Thyroid gland (tissue), 4 donors: ENCODE data around the gene KCNIP1. TPM values are rescaled to one million over a fixed set of nuclear protein-coding genes. Genes with fewer than 3 reads are reported as not detected.

ENCODE experiments used
- DNase-seq, 2 donors: peaks; one replicate each; pipeline ENCODE4 v3.0.0-alpha.2; 2019
- H3K27ac ChIP-seq, 3 donors: fragments of 200-600 bp; sonication (generic); 1 replicate in 2 of 3; 2 replicates in 1 of 3; pipeline ENCODE4 v1.5.1; 2016 to 2019; ENCODE audit warnings: mild to moderate bottlenecking in 1 of 3, moderate library complexity in 1 of 3
- H3K27me3 ChIP-seq: fragments of 200-600 bp; sonication (generic); one replicate; pipeline ENCODE4 v1.5.1; 2019
- H3K36me3 ChIP-seq, 2 donors: fragments of 200-600 bp; sonication (generic); one replicate each; pipeline ENCODE4 v1.5.1; 2016 to 2019
- H3K4me1 ChIP-seq, 2 donors: fragments of 200-600 bp; sonication (generic); one replicate each; pipeline ENCODE4 v1.5.1; 2017 to 2019
- H3K4me3 ChIP-seq, 3 donors: fragments of 200-600 bp; sonication (generic); replicated peaks in 1 of 3; 1 replicate in 2 of 3; 2 replicates in 1 of 3; pipeline ENCODE4 v1.5.1; 2016; ENCODE audit warnings: mild to moderate bottlenecking in 1 of 3
- H3K9me3 ChIP-seq: fragments of 200-600 bp; sonication (generic); one replicate; pipeline ENCODE4 v1.5.1; 2017
- CTCF ChIP-seq, 6 experiments: fragments of 200-600 bp in 3 of 6; fragments of 450-650 bp in 3 of 6; sonication (generic) in 3 of 6; IDR thresholded peaks; one replicate each; pipeline ENCODE4 v1.5.1; 2016 to 2019; ENCODE audit warnings: antibody characterized with exemption in 6 of 6, mild to moderate bottlenecking in 2 of 6, inconsistent platforms in 1 of 6, moderate library complexity in 1 of 6
- POLR2A ChIP-seq, 2 donors: fragments of 450-650 bp; IDR thresholded peaks; one replicate each; pipeline ENCODE4 v1.6.1; 2017; ENCODE audit warnings: antibody characterized with exemption in 2 of 2, mild to moderate bottlenecking in 2 of 2, moderate library complexity in 1 of 2
- WGBS, 2 donors: methylation state at CpG; one replicate each; pipeline ENCODE4 v1.1.5; 2017; 5-methylcytosine and 5-hydroxymethylcytosine counted together
- intact Hi-C: fragments of 100-400 bp; cut with DNase I; formaldehyde crosslinking; loops from one replicate; pipeline ENCODE4 v1.15.1; 2023
- total RNA-seq, 4 donors: library from RNA; depleted of rRNA; stranded (reverse); fragments of >200 nt; gene quantifications; one replicate each; pipeline ENCODE4 v1.2.3, GENCODE V29; 2016

Gene KCNIP1
- total RNA-seq, 4 donors from 2014 or later = 0.54 to 1.7 TPM; not detected in 2

DNA sequence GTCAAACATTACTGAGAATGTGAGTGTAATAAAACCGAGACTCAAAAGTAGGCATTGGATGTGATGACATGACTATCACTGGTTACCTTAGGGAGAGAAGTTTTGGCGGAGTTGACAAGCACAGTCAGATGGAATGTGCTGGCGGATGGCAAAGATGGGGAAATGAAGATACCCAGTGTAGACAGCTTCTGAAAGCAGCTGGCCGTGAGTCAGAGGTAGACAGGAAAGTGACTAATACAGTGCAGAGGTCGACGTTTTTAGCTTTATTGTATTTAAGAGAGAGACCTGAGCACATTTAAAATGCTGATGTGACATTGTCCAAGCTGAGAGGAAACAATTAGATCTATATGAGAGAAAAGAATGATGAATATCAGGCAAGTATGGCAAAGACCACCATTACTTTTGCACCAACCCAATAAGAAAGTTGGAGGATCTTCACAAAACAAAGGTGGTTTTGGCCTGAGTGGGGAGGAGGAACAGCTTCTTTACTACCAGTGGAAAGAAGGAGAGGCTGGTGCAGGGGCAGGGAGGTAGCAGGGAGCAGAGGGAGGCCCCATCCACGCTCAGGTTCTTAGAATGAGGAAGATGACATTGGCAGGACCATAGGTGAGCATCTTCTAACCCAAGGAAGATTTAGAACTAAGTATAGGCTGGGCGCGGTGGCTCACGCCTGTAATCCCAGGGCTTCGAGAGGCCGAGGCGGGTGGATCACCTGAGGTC lies 36.7 kb upstream of the KCNIP1 start:
- Histone ChIP-seq H3K27me3 (no peaks in the 10 kb centered on the region), H3K27ac (no peak overlapping the region), H3K4me3 (no peak overlapping the region), H3K9me3 (no peaks in the 10 kb centered on the region), H3K36me3 (no peaks in the 10 kb centered on the region), H3K4me1 (no peaks in the 10 kb centered on the region)
- 83 to 85% methylated on average over 13 of the region's 13 CpGs for WGBS, 2 donors
- TF ChIP-seq CTCF (IDR thresholded peaks at IDR 0.05) = no peak
- DNase-seq = peak in 1 of 2 donors; percentile 2
- intact Hi-C loops = no loop called here

DNA sequence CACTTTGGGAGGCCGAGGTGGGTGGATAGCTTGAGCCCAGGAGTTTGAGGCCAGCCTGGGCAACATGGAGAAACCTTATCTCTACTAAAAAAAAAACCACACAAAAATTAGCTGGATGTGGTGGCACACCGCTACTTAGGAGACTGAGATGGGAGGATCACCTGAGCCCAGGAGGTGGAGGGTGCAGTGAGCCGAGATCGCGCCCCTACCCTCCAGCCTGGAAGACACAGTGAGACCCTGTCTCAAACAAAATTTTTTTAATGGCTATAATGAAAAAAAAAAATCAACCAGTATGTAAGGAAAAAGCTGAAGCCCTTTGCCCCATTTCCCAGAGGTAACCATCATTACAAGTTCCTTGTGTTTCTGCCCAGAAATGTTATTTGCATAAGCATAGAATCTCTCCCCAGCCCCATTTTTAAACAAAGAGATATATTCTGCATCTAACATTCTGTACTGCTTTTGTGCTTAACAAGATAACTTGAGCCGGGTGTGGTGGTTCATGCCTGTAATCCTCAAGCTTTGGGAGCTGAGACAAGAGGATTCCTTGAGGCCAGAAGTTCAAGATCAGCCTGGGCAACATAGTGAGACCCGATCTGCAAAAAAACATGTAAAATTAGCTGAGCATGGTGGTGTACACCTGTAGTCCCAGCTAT lies 35.1 kb upstream of the KCNIP1 start:
- H3K4me3 ChIP-seq = no peak overlapping the region
- no peaks in the 10 kb centered on the region for H3K4me1 ChIP-seq
- no peaks in the 10 kb centered on the region for H3K36me3 ChIP-seq
- DNase-seq = no peak
- no peak overlapping the region for H3K27ac ChIP-seq
- no peaks in the 10 kb centered on the region for H3K27me3 ChIP-seq
- TF ChIP-seq CTCF (IDR thresholded peaks at IDR 0.05) = no peak
- TF ChIP-seq POLR2A (IDR thresholded peaks at IDR 0.05) = no peak
- 92 to 94% methylated on average over 7 of the region's 7 CpGs for WGBS, 2 donors
- H3K9me3 ChIP-seq = no peaks in the 10 kb centered on the region
- intact Hi-C loops = no loop called here

DNA sequence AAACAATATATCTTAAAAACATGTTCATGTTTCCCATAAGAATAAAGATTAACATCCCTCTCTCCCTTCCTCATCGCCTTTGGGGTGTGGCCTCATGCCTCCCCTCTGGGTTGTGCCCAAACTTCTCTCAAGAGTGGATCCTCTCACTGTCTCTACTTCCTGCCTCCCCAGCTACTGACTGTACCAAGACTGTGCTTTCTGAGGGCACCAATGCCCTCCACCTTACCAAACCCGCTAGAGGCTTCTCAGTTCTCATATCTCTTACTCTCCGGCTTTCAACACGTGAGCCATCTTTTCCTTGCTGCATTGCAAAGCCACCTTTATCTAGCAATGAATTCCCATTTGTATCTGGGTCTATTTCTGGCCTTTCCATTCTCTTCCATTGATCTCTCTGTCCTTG lies 34.4 kb upstream of the KCNIP1 start:
- no peak for DNase-seq
- WGBS, 2 donors = 92 to 96% methylated on average over 4 of the region's 4 CpGs
- Histone ChIP-seq H3K4me3 (no peak overlapping the region), H3K36me3 (no peaks in the 10 kb centered on the region), H3K27ac (no peak overlapping the region), H3K4me1 (no peaks in the 10 kb centered on the region), H3K9me3 (no peaks in the 10 kb centered on the region), H3K27me3 (no peaks in the 10 kb centered on the region)
- TF ChIP-seq CTCF (IDR thresholded peaks at IDR 0.05) (no peak), POLR2A (IDR thresholded peaks at IDR 0.05) (no peak)
- intact Hi-C loops = no loop called here

GRCh38 chr5:170470275-170470674 lies 33.5 kb upstream of the KCNIP1 start:
- no peak overlapping the region for H3K4me3 ChIP-seq
- TF ChIP-seq CTCF (IDR thresholded peaks at IDR 0.05) = no peak
- TF ChIP-seq POLR2A (IDR thresholded peaks at IDR 0.05) = no peak
- H3K27ac ChIP-seq = no peak overlapping the region
- H3K9me3 ChIP-seq = no peaks in the 10 kb centered on the region
- H3K4me1 ChIP-seq = no peaks in the 10 kb centered on the region
- 85 to 88% methylated on average over 4 of the region's 4 CpGs for WGBS, 2 donors
- no peak for DNase-seq
- no peaks in the 10 kb centered on the region for H3K27me3 ChIP-seq
- intact Hi-C loops = no loop called here
- no peaks in the 10 kb centered on the region for H3K36me3 ChIP-seq

- DNase-seq = no peak
- Histone ChIP-seq H3K4me3 (no peak overlapping the region), H3K36me3 (no peaks in the 10 kb centered on the region), H3K4me1 (no peaks in the 10 kb centered on the region), H3K27ac (no peak overlapping the region), H3K27me3 (no peaks in the 10 kb centered on the region), H3K9me3 (no peaks in the 10 kb centered on the region)
- no peak for TF ChIP-seq POLR2A (IDR thresholded peaks at IDR 0.05)
- no peak for TF ChIP-seq CTCF (IDR thresholded peaks at IDR 0.05)
- intact Hi-C loops = no loop called here
- WGBS, 2 donors = 83 to 86% methylated on average over 8 of the region's 8 CpGs
These were observed 32.9 kb upstream of the KCNIP1 start for GRCh38 chr5:170470808-170471404.
